K562 (cell line): Measurements from ENCODE around the gene KLK13. TPM values are rescaled to one million over a fixed set of nuclear protein-coding genes. Genes with fewer than 3 reads are reported as not detected.

Experiments used
- CGGBP1 ChIP-seq: fragments of 250-450 bp; sonication (Bioruptor Pico); IDR thresholded peaks from 2 replicates; pipeline ENCODE4 v1.9.0; 2021; ENCODE audit warnings: mild to moderate bottlenecking
- FOXO4 ChIP-seq: fragments of 450-650 bp; formaldehyde crosslinking; IDR thresholded peaks from 2 replicates; pipeline ENCODE4 v1.4.0; 2020; ENCODE audit warnings: mild to moderate bottlenecking, moderate library complexity
- GTF3C2 ChIP-seq: IDR thresholded peaks from 3 replicates; pipeline ENCODE4 v1.6.1; 2011; ENCODE audit warnings: borderline replicate concordance, mild to moderate bottlenecking, moderate library complexity; ENCODE audit not compliant: insufficient read length; ENCODE audit errors: extremely low read depth
- ID3 ChIP-seq, 2 experiments: fragments of 250-450 bp in 1 of 2; fragments of 450-650 bp in 1 of 2; sonication (Bioruptor Pico) in 1 of 2; IDR thresholded peaks; 2 replicates each; pipeline versions ENCODE4 v1.6.1 to v1.8.0; 2016 to 2021; ENCODE audit warnings: mild to moderate bottlenecking in 2 of 2, moderate library complexity in 2 of 2, missing compliant biosample characterization in 1 of 2, missing genetic modification characterization in 1 of 2
- MTA1 ChIP-seq: fragments of 450-650 bp; IDR thresholded peaks from 2 replicates; pipeline ENCODE4 v1.6.1; 2017; ENCODE audit warnings: borderline replicate concordance
- RCOR1 ChIP-seq, 2 experiments: IDR thresholded peaks; 2 replicates each; pipeline ENCODE4 v1.6.1; 2012; ENCODE audit warnings: low read depth in 2 of 2, low read length in 2 of 2, borderline replicate concordance in 1 of 2, improper control_type of control experiment in 1 of 2
- TFE3 ChIP-seq: fragments of 450-650 bp; formaldehyde crosslinking; IDR thresholded peaks from 2 replicates; pipeline ENCODE4 v1.4.0; 2020; ENCODE audit warnings: mild to moderate bottlenecking, mixed read lengths
- XRCC3 ChIP-seq: fragments of 450-650 bp; IDR thresholded peaks from 2 replicates; pipeline ENCODE4 v1.6.1; 2017; ENCODE audit warnings: mild to moderate bottlenecking, moderate library complexity
- ZBTB12 ChIP-seq: fragments of 250-450 bp; sonication (Bioruptor Pico); IDR thresholded peaks from 2 replicates; pipeline ENCODE4 v1.4.0; 2020
- ZNF398 ChIP-seq: fragments of 250-450 bp; sonication (Bioruptor Pico); IDR thresholded peaks from 2 replicates; pipeline ENCODE4 v1.8.0; 2021; ENCODE audit warnings: moderate library complexity, mild to moderate bottlenecking, inconsistent platforms
- ZNF589 ChIP-seq: fragments of 200-800 bp; sonication (Bioruptor generic); IDR thresholded peaks from 2 replicates; pipeline ENCODE4 v1.6.1; 2016; ENCODE audit warnings: low read depth, missing genetic modification characterization, missing compliant biosample characterization
- polyA plus RNA-seq, 8 experiments: library from polyadenylated mRNA; depleted of rRNA in 4 of 8; stranded (reverse) in 5 of 8; unstranded in 3 of 8; fragments of >200 nt; fragmentation: Nextera tagmentation in 2 of 8; fragmentation: Illumina TruSeq in 1 of 8; extraction: Ambion mirVana in 2 of 8; extraction: Trizol in 1 of 8; gene quantifications; 2 replicates each; pipeline versions ENCODE4 v1.2.1 to v1.2.3, GENCODE V29; 2011 to 2014; ENCODE audit warnings: inconsistent platforms in 1 of 8, missing spikeins in 1 of 8
- total RNA-seq, 7 experiments: library from RNA; depleted of rRNA in 6 of 7; stranded (reverse); fragments of >200 nt in 6 of 7; fragmentation: Illumina TruSeq in 2 of 7; extraction: Trizol in 2 of 7; gene quantifications; 2 replicates each; pipeline versions ENCODE4 v1.2.1 to v1.2.3, GENCODE V29; 2011 to 2021; ENCODE audit warnings: low replicate concordance in 1 of 7

The KLK13 gene
- total and polyA plus RNA-seq, 9 of the 15 experiments (the other 6 are each of a cell fraction or from before 2014, with no cell fraction given) = 0.72 to 9.0 (median 2.3) TPM

- TF ChIP-seq ID3 (CRISPR knock-in tag; IDR thresholded peaks at IDR 0.05) (no peak), ID3 (tag; IDR thresholded peaks at IDR 0.05) (no peak), ZNF398 (CRISPR knock-in tag) (no peak), ZNF589 (CRISPR knock-in tag) (no peak), GTF3C2 (no peak), CGGBP1 (CRISPR knock-in tag) (no peak), ZBTB12 (no peak), MTA1 (no peak), XRCC3 (no peak), RCOR1 (IDR thresholded peaks at IDR 0.05; ENCODE audit: borderline replicate concordance in 1 of 2, low read depth in 2 of 2, low read length in 2 of 2) (0 out of 4 replicates have a peak, but pooled peaks of 1 of the 2 experiments have one; percentile 26), TFE3 (peak; percentile 63), FOXO4 (no peak)
These were observed 43.8 kb downstream of the KLK13 start (continued) for GRCh38 chr19:51020988-51021651.
